Panc1 (cell line): ENCODE measurements around the gene RASA3.
"Not testable (repeated sequence)": the region's sequence is repeated elsewhere in the genome, so short reads cannot be mapped to it uniquely, and the experiment has no call there.

Experiments used
- CTCF ChIP-seq: fragments of 450-650 bp; IDR thresholded peaks from 2 replicates; pipeline ENCODE4 v1.5.1; 2017; ENCODE audit warnings: mild to moderate bottlenecking
- POLR2AphosphoS5 ChIP-seq: IDR thresholded peaks from 2 replicates; pipeline ENCODE4 v1.6.1; 2012; ENCODE audit warnings: mild to moderate bottlenecking, low read depth, low read length, moderate library complexity
- REST ChIP-seq, 2 experiments: IDR thresholded peaks; 2 replicates each; pipeline ENCODE4 v1.6.1; 2011 to 2012; ENCODE audit warnings: low read depth in 2 of 2, control low read depth in 1 of 2, low read length in 1 of 2, mild to moderate bottlenecking in 1 of 2, moderate library complexity in 1 of 2; ENCODE audit not compliant: insufficient read depth in 1 of 2
- SIN3A ChIP-seq: IDR thresholded peaks from 2 replicates; pipeline ENCODE4 v1.6.1; 2012; ENCODE audit warnings: low read depth, mild to moderate bottlenecking, low read length, moderate library complexity, borderline replicate concordance; ENCODE audit not compliant: insufficient read depth
- TCF7L2 ChIP-seq: IDR thresholded peaks from 2 replicates; pipeline ENCODE4 v1.6.1; 2011; ENCODE audit warnings: mild to moderate bottlenecking, low read depth, low read length, inconsistent platforms

- TF ChIP-seq SIN3A; CTCF; POLR2AphosphoS5; TCF7L2; REST (IDR thresholded peaks at IDR 0.05; ENCODE audit: insufficient read depth in 1 of 2, low read depth in 2 of 2, low read length in 1 of 2): not testable (repeated sequence)
These were observed 26.6 kb upstream of the RASA3 start for GRCh38 chr13:114158869-114159666.
